Retinal pigment epithelial cell (primary cell): ENCODE measurements around the gene DNAJC10.
"Not testable (repeated sequence)": the region's sequence is repeated elsewhere in the genome, so short reads cannot be mapped to it uniquely, and the experiment has no call there.

Source experiments
- DNase-seq: peaks from one replicate; pipeline ENCODE4 v3.0.0-alpha.2; 2010; ENCODE audit warnings: low read depth
- H3K4me3 ChIP-seq: 2 replicates; pipeline ENCODE4 v1.5.1; 2011; ENCODE audit warnings: mild to moderate bottlenecking, low read length, control low read depth, moderate library complexity
- TF ChIP-seq, protein P1 (sequence below): conservative IDR thresholded peaks from 2 replicates; pipeline ENCODE4 v1.5.1; 2011; ENCODE audit warnings: low read depth, low read length, control low read depth, inconsistent platforms

DNAJC10 gene

GRCh38 chr2:182715121-182715891 lies 751 bp upstream of the DNAJC10 start:
- peak overlapping the region; percentile 86 for H3K4me3 ChIP-seq
- no peak for DNase-seq
- TF ChIP-seq, protein P1, sequence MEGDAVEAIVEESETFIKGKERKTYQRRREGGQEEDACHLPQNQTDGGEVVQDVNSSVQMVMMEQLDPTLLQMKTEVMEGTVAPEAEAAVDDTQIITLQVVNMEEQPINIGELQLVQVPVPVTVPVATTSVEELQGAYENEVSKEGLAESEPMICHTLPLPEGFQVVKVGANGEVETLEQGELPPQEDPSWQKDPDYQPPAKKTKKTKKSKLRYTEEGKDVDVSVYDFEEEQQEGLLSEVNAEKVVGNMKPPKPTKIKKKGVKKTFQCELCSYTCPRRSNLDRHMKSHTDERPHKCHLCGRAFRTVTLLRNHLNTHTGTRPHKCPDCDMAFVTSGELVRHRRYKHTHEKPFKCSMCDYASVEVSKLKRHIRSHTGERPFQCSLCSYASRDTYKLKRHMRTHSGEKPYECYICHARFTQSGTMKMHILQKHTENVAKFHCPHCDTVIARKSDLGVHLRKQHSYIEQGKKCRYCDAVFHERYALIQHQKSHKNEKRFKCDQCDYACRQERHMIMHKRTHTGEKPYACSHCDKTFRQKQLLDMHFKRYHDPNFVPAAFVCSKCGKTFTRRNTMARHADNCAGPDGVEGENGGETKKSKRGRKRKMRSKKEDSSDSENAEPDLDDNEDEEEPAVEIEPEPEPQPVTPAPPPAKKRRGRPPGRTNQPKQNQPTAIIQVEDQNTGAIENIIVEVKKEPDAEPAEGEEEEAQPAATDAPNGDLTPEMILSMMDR: no peak

DNA sequence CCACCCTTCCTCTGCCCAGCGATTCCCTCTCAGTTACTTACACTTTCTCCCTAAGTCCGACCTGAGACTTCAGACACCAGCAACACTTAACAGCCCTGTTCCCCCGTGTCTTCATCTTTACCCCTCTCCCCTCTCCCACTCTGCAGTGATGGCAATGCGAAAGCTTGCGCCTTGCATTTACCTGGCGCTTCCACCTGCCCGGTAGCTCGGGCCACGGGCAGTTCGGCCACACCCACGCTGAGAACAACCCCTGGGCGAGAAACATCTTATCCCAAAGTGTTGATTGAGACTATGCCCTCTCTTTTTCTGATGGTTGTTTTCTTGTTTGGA lies 558 bp downstream of the DNAJC10 start:
- DNase-seq: no peak
- TF ChIP-seq, protein P1: no peak
- peak overlapping the region; percentile 86 for H3K4me3 ChIP-seq

GRCh38 chr2:182717416-182717815 lies 1.4 kb downstream of the DNAJC10 start:
- no peak for DNase-seq
- TF ChIP-seq, protein P1: no peak
- peak overlapping the region; percentile 6 for H3K4me3 ChIP-seq

DNA sequence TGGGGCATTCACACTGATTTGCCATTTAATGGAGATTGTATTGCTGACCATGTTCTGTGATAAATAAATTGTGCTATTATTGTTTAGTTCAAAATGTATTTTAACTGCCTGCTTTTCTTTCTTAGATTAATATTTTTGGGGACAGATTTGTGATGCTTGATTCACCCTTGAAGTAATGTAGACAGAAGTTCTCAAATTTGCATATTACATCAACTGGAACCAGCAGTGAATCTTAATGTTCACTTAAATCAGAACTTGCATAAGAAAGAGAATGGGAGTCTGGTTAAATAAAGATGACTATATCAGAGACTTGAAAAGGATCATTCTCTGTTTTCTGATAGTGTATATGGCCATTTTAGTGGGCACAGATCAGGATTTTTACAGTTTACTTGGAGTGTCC lies 1.8 kb downstream of the DNAJC10 start:
- DNase-seq: no peak
- H3K4me3 ChIP-seq: no peak overlapping the region
- TF ChIP-seq, protein P1: no peak

DNA sequence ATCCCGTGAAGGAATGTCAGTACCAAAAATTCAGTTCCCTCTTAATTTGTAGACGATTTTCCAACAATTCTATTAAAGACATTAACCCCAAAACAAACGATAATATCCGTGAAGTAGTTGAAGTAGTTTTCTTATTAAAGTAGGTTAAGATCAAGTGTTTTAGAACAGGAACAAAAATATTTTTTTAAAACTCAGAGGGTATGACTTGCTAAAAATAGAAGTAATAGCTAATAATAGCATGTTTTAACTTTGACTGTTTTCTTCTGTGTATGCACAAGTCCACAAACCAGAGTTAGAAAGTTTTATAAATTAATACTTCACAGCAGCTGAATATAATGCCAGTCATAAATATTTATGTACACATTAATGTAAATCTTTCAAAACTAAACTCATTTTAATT lies 2.4 kb downstream of the DNAJC10 start:
- TF ChIP-seq, protein P1: no peak
- H3K4me3 ChIP-seq: no peak overlapping the region
- DNase-seq: no peak

DNA sequence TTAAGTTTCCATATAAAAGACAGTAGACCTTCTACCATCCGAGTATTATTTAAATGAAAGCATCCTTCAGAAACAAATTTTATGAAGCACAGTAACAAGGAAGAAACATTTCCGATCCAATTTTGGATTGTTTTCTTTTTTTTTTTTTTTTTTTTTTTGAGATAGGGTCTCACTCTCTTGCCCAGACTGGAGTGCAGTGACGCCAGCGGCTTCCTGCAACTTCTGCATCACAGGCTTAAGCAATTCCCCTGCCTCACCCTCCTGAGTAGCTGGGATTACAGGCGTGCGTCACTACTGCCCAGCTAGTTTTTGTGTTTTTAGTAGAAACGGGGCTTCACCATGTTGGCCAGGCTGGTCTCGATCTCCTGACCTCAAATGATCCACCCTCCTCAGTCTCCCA lies 3.1 kb downstream of the DNAJC10 start:
- not testable (repeated sequence) for H3K4me3 ChIP-seq, DNase-seq

DNA sequence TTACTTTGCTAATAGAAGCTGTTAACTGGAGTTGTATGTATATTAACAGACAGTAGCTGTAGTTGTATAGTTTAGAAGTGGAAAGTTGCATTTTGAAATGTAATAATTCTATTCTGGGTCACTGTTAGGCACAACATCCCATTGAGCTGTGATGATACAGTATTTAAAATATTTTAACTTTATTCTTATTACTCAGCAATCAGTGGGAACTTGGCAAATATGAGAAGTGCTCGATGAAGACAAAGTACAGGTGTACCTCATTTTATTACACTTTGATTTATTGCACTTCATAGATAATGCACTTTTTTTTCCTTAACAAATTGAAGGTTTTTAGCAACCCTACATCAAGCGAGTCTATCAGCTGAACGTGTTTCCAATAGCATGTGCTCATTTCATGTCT lies 8.6 kb downstream of the DNAJC10 start:
- no peak for DNase-seq
- TF ChIP-seq, protein P1: no peak
- no peak overlapping the region for H3K4me3 ChIP-seq
